Activated CD8-positive, alpha-beta memory T cell treated with anti-CD3 and anti-CD28 coated beads for 36 hours (primary cell): ENCODE measurements around the gene JMJD8. TPM values are rescaled to one million over a fixed set of nuclear protein-coding genes. Genes with fewer than 3 reads are reported as not detected.

ENCODE experiments used
- CTCF ChIA-PET: fragments of 350-600 bp; sonication (Branson Sonifier 250); formaldehyde crosslinking; loops from one replicate; lab custom pipeline; 2021; ENCODE audit warnings: antibody characterized with exemption; lab: Charles Lee
- POLR2A ChIA-PET: fragments of 350-600 bp; sonication (Branson Sonifier 250); formaldehyde crosslinking; loops from one replicate; lab custom pipeline; 2021; ENCODE audit warnings: antibody characterized with exemption; lab: Charles Lee
- total RNA-seq, 2 experiments: library from RNA; stranded (reverse); gene quantifications; one replicate each; pipeline ENCODE4 v1.2.3, GENCODE V29; 2021

JMJD8 gene
- total RNA-seq, 2 experiments from 2014 or later, result 48.7 to 49.3 TPM

DNA sequence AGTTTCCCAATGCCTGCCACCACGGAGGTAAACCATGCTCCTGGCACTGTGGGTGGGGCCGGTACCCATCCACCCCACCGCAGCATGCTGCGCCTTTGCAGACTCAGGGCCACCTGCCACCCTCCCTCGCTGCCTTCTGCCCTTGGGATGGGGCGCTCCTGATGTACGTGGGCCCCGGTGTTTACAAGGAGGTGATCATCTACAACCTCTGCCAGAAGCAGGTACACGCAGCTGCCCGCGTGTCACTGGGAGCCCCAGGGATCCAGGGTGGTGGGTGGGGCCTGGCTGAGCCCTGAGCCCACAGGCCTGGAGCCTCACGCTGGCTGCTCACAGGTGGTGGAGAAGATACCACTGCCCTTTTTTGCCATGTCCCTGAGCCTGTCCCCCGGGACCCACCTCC is 17.6 kb downstream of the JMJD8 start:
- POLR2A ChIA-PET, result interaction anchor here (1.2 kb wide), 1 partner anchor 17 kb away, joined by 3 read pairs; the partner anchor contains the start of gene WDR90
- CTCF ChIA-PET, result interaction anchor here (2.7 kb wide), 1 partner anchor 12 kb away, joined by 25 read pairs; the partner anchor contains the start of gene STUB1

DNA sequence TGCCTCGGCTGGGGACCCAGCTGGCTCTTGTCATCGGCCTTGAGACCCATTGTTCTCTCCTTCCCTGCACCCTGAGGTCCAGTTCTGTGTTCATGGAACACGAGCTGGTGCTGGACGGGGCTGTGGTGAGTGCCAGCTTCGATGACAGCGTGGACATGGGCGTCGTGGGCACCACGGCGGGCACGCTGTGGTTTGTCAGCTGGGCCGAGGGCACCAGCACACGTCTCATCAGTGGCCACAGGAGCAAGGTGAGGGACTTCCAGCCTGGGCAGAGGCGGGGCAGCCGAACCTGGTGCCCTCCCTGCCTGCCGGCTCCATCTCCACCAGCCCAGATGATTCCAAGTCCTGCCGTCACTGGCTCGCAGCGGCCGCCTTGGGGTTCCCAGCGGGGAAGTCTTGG is 21.5 kb downstream of the JMJD8 start:
- ChIA-PET POLR2A (no interaction called here), CTCF (interaction anchor here (1.1 to 1.5 kb wide), 2 partner anchors 11 to 14 kb away, joined by 3 to 4 read pairs; no protein-coding TSS in a partner anchor)

DNA sequence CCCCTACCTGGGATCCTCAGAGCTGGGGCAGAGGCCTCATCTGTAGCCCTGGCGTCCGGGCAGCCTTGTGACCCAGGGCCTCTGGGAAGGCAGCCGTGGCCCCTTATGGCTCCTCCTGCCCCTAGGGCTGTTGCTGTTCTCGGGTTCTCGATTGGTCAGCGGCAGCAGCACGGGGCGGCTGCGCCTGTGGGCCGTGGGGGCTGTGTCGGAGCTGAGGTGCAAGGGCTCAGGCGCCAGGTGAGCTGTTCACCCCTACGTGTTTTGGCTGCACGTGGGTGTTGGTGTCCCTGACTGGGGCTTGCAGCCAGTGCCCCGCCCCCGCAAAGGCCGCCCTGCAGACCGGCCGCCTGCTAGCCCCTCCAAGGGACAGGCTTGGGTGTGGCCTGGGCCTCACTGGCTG is 22.0 kb downstream of the JMJD8 start:
- ChIA-PET CTCF (interaction anchor here (1.1 to 1.5 kb wide), 3 partner anchors 12 to 22 kb away, joined by 3 to 4 read pairs (median 3); partner anchors contain the start of gene JMJD8), POLR2A (no interaction called here)

DNA sequence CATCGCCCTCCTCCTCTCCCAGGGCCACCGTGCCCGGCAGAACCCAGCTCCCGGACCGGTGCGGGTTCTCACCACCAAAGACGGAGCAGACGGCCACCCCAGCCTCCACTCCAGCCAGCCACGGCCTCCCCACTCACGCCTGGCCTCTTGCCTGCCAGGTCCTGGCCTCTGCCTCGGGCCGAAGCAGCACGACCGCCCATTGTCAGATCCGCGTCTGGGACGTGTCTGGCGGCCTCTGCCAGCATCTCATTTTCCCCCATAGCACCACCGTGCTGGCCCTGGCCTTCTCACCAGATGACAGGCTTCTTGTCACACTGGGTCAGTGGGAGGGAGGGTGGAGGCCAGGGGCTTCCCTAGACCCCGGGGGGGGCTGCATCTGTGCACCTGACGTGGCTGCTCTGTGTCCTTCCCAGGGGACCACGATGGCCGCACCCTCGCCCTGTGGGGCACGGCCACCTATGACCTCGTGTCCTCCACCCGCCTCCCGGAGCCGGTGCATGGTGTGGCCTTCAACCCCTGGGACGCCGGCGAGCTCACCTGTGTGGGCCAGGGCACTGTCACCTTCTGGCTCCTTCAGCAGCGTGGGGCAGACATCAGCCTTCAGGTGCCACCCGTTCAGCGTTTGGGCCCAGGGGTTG is 22.8 kb downstream of the JMJD8 start:
- CTCF ChIA-PET, result interaction anchor here (1.2 kb wide), 1 partner anchor 23 kb away, joined by 3 read pairs; the partner anchor contains the start of gene JMJD8
- POLR2A ChIA-PET, result no interaction called here

DNA sequence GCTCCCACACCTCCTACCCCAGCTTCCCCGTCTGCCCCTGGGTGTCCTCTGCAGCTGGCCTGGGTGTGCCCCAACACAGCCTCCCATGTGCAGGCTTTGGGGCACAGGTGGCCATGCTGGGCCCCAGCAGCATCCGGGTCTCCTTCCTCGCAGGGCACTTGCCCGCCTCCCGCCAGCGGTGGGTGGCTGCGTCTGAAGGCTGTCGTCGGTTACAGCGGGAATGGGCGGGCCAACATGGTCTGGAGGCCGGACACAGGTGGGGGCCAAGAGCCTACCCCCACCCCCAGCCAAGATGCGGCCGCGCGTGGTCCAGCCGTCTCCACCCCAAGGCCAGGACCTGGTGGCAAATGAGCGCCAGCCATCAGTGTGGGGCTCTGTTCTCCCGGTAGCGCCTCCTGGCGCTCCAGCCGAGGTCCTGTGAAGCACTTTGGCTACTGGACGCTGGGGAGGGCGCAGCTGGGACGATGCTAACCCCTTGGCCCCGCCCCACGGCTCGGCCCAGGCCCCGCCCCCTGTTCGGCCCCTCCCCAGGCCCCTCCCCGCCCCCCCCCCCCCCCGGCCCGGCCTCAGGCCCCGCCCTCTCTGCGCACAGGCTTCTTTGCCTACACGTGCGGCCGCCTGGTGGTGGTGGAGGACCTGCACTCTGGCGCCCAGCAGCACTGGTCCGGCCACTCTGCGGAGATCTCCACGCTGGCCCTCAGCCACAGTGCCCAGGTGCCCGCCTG is 23.5 kb downstream of the JMJD8 start:
- ChIA-PET CTCF (no interaction called here), POLR2A (no interaction called here)

DNA sequence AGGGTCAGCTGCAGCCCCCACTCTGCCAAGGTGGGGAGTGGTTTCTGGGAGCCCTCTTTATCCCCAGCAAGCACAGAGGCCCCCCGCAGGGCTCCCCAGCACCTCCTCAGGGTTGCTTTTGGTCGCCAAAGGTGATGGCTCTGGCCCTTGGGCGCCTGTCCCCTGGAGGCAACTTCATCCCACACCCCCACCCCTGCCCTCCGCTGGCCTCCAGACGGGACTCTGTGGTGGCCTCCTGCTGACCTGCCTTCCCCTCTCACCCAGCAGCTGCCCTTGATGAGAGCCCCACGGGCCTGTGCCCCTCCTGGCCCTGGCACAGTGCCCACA is 24.0 kb downstream of the JMJD8 start:
- ChIA-PET POLR2A (no interaction called here), CTCF (no interaction called here)

- POLR2A ChIA-PET, result no interaction called here
- CTCF ChIA-PET, result interaction anchor here (1.0 kb wide), 1 partner anchor 8 kb away, joined by 3 read pairs; the partner anchor contains the start of gene RHOT2
Measured at GRCh38 chr16:659618-660017, 24.5 kb downstream of the JMJD8 start.

- ChIA-PET CTCF (interaction anchor here (0.6 to 1.0 kb wide), 2 partner anchors 9 to 71 kb away, joined by 3 to 4 read pairs; partner anchors contain the start of gene RHOT2), POLR2A (no interaction called here)
Measured at GRCh38 chr16:658679-659571, 25.2 kb downstream of the JMJD8 start.

DNA sequence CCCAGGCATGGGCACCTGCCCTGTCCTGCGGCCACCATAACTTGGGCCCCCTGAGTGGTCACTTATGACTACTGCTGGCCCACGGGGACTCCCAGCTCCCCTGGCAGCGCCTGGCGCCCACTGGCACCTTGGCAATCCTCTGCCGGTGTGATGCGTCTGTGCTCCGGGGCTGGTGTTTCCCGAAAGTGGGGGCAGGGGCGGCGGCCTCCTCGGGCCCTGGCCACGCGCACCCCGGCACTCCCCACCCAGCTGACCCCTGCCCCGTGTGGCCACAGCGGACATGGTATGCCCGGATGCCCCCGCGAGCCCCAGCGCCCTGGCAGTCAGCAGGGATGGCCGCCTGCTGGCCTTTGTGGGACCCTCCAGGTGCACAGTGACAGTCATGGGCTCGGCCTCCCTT is 26.6 kb downstream of the JMJD8 start:
- ChIA-PET CTCF (no interaction called here), POLR2A (no interaction called here)

GRCh38 chr16:654034-654433 is 30.1 kb downstream of the JMJD8 start:
- POLR2A ChIA-PET, result no interaction called here
- CTCF ChIA-PET, result no interaction called here

DNA sequence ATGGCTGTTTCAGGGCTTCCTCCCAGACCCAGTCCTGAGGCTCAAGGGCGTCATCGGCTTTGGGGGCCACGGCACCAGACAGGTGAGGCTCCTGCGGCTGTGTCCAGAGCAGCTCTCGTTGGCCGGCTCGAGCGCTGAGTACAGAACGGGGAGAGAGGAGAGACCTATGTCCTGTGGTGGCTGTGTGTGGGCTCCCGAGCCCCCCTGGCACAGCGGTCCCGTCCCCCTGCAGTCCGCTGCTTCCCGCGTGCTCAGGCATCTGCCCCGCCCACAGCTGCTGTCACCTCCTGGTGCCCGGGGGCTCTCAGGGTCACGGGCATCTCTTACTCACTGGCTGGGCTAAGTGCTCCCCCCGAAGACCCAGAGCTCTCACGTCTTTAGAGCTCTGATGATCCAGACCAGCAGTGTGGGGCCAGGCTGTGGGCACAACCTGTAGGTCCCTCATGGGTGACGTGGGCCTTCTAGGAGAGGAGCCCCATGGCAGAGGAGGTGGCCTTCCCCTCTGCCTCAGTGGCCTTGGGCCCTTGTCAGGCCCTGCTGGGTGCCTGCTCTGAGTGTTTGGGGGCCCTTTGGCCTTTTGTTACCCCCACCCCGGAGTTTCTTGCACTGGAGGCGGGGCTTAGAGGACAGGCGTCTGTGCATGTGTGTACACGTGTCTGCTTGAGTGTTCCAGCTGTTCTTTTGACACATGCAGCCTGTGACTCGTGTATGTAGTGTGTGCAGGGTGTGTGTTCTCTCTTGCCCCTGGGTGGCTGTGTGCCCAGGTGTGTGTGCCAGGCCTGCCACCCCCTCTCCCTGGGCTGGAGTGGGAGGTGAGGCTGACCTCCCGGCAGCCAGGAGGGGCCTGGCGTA is 31.5 kb downstream of the JMJD8 start:
- POLR2A ChIA-PET, result no interaction called here
- CTCF ChIA-PET, result interaction anchor here (1.0 kb wide), 1 partner anchor 15 kb away, joined by 3 read pairs; no protein-coding TSS in a partner anchor

DNA sequence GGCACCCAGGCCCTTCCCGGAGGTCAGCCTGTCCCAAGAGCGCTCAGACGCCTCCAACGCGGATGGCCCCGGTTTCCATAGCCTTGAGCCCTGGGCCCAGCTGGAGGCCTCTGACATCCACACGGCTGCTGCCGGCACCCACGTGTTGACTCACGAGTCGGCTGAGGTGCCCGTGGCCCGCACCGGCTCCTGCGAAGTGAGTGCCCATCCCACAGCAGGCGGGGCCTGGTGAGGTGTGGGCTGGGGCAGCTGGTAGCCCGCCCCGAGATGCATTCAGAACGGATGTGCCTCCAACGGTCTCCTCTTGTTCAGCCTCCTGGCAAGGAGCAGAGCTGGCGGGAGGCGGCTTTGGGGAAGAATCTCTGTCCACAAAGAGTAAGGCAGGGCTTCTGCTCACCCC is 32.3 kb downstream of the JMJD8 start:
- CTCF ChIA-PET, result no interaction called here
- POLR2A ChIA-PET, result no interaction called here

GRCh38 chr16:649631-650030 is 34.5 kb downstream of the JMJD8 start:
- CTCF ChIA-PET, result interaction anchor here (2.3 to 2.4 kb wide), 2 partner anchors 13 to 18 kb away, joined by 9 to 14 read pairs; partner anchors contain the start of genes METTL26 and RHOT2
- POLR2A ChIA-PET, result interaction anchor here (0.7 to 1.6 kb wide), 4 partner anchors 13 to 26 kb away, joined by 3 to 5 read pairs (median 4); partner anchors contain the start of genes METTL26 and RHBDL1

DNA sequence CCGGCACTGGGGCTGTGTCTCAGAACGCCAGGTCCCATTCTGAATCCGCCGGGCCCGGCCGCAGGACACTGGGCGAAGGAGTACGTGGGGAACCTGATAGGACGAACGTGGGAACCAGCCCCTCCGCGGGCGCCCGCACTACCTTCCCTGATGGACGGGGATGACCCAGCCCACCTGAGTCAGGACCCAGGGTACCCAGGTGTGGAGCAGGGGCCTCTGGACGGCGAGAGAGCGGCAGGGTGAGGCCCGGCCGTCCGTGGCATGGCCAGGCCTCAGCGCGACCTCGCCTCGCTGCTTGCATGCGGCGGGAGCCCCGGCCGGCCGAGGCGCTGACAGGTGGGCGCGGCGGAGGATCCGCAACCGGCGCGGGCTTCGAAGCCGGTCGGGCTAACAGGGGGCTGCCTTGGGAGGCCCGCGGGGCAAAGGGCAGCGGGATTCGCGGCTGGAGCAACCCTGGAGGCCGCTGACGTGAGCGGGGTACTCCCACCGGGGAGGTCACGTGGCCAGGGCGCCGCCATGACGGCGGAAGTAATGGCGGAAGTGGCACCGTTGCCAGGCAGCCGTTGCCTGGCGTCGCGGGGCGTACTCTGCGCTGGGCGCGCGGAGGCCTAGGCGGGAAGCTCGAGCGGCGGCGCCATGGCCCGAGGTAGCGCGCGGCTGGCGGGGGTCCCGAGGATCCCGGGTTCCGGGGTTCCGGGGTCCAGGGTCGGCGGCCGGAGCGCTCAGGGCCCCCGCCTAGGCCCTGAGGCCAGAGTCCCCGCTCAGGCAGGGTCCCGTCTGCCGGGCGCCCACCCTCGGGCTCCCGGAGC is 35.1 kb downstream of the JMJD8 start, which contains the start of gene WDR90:
WDR90 (plus strand) TSS at position 585 of the 809 bp plus-strand sequence; CDS start at position 637, 52 bp downstream.
- ChIA-PET CTCF (interaction anchor here (0.6 to 2.4 kb wide), 6 partner anchors 13 to 139 kb away, joined by 3 to 14 read pairs (median 5); partner anchors contain the start of genes CHTF18, METTL26, RHOT2 and RPUSD1), POLR2A (interaction anchor here (0.7 to 1.6 kb wide), 5 partner anchors 12 to 34 kb away, joined by 3 to 5 read pairs (median 3); partner anchors contain the start of genes METTL26 and RHBDL1)

- ChIA-PET POLR2A (interaction anchor here (1.2 kb wide), 1 partner anchor 34 kb away, joined by 3 read pairs; no protein-coding TSS in a partner anchor), CTCF (interaction anchor here (0.6 to 2.4 kb wide), 8 partner anchors 10 to 140 kb away, joined by 3 to 14 read pairs (median 4); partner anchors contain the start of genes CHTF18, METTL26, RHOT2 and RPUSD1)
Measured at GRCh38 chr16:648071-648780, 35.9 kb downstream of the JMJD8 start.
